GM12864 (cell line): Measurements from ENCODE around the gene EVI5.
"Not testable (repeated sequence)": the region's sequence is repeated elsewhere in the genome, so short reads cannot be mapped to it uniquely, and the experiment has no call there.

Experiments used
- DNase-seq: peaks from one replicate; pipeline ENCODE4 v3.0.0-alpha.2; 2011; ENCODE audit warnings: low read depth
- H3K4me3 ChIP-seq: 2 replicates; pipeline ENCODE4 v1.5.1; 2011; ENCODE audit warnings: mild to moderate bottlenecking, low read depth, low read length, control low read depth
- TF ChIP-seq, protein P1 (sequence below): IDR thresholded peaks from 2 replicates; pipeline ENCODE4 v1.5.1; 2011; ENCODE audit warnings: low read depth, mild to moderate bottlenecking, moderate library complexity, low read length, control low read depth, inconsistent platforms; ENCODE audit errors: missing control alignments

EVI5 gene

DNA sequence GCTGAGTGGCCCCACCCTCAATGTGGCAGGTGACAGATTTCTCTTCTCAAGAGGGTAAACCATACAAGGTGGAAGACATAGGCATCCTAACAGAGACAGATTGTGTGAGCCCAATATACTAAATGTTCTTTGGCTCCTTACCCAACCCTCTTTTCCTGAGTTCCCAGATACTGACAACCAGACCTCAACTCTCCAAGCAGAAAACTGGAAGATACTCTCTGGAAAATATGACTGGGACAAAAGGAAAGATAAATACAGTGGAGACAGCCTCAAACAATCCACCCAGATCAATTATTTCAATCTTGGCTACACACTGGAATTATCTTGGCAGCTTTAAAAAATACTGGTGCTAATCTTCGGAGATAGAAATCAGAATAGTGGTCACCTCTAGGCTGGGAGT lies 6.5 kb downstream of the EVI5 start:
- TF ChIP-seq, protein P1, sequence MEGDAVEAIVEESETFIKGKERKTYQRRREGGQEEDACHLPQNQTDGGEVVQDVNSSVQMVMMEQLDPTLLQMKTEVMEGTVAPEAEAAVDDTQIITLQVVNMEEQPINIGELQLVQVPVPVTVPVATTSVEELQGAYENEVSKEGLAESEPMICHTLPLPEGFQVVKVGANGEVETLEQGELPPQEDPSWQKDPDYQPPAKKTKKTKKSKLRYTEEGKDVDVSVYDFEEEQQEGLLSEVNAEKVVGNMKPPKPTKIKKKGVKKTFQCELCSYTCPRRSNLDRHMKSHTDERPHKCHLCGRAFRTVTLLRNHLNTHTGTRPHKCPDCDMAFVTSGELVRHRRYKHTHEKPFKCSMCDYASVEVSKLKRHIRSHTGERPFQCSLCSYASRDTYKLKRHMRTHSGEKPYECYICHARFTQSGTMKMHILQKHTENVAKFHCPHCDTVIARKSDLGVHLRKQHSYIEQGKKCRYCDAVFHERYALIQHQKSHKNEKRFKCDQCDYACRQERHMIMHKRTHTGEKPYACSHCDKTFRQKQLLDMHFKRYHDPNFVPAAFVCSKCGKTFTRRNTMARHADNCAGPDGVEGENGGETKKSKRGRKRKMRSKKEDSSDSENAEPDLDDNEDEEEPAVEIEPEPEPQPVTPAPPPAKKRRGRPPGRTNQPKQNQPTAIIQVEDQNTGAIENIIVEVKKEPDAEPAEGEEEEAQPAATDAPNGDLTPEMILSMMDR: no peak
- DNase-seq: no peak
- no peak overlapping the region for H3K4me3 ChIP-seq

- TF ChIP-seq, protein P1: no peak
- no peak overlapping the region for H3K4me3 ChIP-seq
- DNase-seq: no peak
These were observed 10.5 kb downstream of the EVI5 start for GRCh38 chr1:92774407-92774806.

DNA sequence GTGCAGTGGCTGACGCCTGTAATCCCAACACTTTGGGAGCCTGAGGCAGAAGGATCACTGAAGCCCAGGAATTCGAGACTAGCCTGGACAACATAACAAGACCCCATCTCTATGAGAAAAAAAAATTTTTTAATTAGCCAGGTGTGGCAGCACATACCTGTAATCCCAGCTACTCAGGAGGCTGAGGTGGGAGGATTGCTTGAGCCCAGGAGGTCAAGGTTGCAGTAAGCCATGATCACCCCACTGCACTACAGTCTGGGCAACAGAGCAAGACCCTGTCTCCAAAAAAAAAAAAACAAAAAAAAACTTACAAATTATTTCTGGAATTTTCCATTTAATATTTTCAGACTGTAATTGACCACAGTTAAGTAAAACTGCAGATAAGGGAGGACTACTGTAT lies 11.2 kb downstream of the EVI5 start:
- not testable (repeated sequence) for H3K4me3 ChIP-seq, DNase-seq

- DNase-seq: no peak
- TF ChIP-seq, protein P1: no peak
- H3K4me3 ChIP-seq: no peak overlapping the region
These were observed 15.1 kb downstream of the EVI5 start for GRCh38 chr1:92769856-92770255.

DNA sequence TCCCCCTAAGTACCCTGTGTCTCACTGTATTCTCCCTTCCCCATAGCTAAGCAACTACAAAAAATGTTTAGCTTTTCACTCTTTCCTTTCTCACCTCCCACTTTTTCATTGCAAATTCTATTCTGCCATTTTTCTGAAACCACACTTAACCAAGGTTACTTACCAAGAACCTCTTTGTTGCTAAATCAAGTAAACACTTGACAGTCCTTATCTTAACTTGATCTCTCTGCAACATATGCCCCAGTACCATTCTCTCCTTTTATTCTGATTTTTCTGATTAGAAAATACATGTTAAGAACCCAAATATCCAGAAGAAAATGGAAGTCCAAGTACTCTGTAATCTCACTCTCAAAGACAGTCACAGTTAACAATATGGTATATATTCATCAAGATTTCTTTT lies 16.0 kb downstream of the EVI5 start:
- H3K4me3 ChIP-seq: no peak overlapping the region
- DNase-seq: no peak
- TF ChIP-seq, protein P1: no peak

- TF ChIP-seq, protein P1: no peak
- no peak for DNase-seq
- no peak overlapping the region for H3K4me3 ChIP-seq
These were observed 16.6 kb downstream of the EVI5 start for GRCh38 chr1:92768296-92768695.

GRCh38 chr1:92764116-92764515 lies 20.8 kb downstream of the EVI5 start:
- H3K4me3 ChIP-seq: no peak overlapping the region
- no peak for DNase-seq
- TF ChIP-seq, protein P1: no peak

- H3K4me3 ChIP-seq: no peak overlapping the region
- TF ChIP-seq, protein P1: no peak
- no peak for DNase-seq
These were observed 22.6 kb downstream of the EVI5 start for GRCh38 chr1:92762355-92762754.
